HG03097 (cell line): ENCODE data around the gene MIPOL1.
"Not testable (repeated sequence)": the region's sequence is repeated elsewhere in the genome, so short reads cannot be mapped to it uniquely, and the experiment has no call there.

ENCODE experiments used
- ATAC-seq: cut with Tn5 transposase; IDR thresholded peaks from one replicate; pipeline ENCODE4 v1.9.1; 2021; ENCODE audit not compliant: unreplicated experiment, low FRiP score

The MIPOL1 gene

GRCh38 chr14:37187294-37187693, 10.4 kb upstream of the MIPOL1 start:
- ATAC-seq, result no peak

GRCh38 chr14:37187840-37188577, 9.7 kb upstream of the MIPOL1 start:
- ATAC-seq, result not testable (repeated sequence)

DNA sequence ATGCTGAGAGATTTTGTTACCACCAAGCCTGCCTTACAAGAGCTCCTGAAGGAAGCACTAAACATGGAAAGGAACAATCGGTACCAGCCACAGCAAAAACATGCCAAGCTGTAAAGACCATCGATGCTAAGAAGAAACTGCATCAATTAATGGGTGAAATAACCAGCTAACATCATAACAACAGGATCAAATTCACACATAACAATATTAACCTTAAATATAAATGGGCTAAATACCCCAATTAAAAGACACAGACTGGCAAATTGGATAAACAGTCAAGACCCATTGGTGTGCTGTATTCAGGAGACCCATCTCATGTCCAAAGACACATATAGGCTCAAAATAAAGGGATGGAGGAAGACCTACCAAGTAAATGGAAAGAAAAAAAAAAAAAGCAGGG, 8.0 kb upstream of the MIPOL1 start:
- not testable (repeated sequence) for ATAC-seq

GRCh38 chr14:37194698-37195097, 3.0 kb upstream of the MIPOL1 start:
- no peak for ATAC-seq

DNA sequence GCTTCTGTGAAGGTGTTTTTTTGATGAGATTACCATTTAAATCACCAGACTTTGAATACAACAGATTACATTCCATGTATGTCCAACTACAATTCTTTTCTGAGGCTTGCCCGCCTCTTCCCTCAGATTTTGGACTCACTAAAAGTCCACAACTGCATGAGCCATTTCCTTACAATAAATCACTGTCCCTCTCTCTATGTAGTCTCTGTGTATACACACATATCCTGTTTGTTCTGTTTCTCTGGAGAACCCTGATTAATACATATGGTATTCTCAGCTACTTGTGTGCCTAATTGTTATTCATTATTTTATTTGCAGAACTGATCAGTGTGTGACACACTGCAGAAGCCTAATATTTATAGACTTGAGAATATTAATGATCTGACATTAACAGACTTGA, 2.4 kb upstream of the MIPOL1 start:
- no peak for ATAC-seq

DNA sequence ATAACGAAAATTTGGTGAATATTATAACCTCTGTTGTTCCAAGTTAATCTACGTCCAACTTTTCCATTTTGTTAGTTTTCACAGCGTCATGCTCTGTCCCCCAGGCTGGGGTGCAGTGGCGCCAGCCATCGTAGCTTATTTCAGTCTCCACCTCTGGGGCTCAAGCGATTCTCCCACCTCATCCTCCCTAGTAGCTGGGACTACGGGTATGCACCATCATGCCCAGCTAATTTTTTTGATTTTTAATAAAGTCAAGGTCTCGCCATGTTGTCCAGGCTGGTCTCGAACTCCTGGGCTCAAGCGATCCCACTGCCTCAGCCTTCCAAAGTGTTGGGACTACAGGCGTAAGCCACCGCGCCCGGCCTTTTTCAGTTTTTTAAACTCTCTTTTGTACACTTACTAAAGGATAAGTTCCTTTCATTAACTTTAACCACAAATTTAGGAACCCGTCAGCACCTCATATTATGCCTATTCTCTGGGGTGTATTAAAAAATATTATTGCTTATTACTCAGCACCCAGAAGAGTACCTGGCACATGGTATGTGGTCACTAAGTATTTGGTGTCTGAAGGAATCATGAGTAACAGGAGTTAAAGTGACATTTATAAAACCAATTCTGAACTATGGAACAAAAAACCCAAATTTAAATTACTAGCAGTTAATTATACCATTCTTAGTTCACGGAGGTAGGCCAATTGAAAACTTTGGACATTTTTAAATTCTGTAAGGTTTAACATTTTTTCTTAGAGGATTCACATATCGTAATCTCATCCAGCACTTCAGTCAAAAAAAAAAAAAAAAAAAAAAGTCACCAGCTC, 925 bp upstream of the MIPOL1 start:
- ATAC-seq, result no peak

DNA sequence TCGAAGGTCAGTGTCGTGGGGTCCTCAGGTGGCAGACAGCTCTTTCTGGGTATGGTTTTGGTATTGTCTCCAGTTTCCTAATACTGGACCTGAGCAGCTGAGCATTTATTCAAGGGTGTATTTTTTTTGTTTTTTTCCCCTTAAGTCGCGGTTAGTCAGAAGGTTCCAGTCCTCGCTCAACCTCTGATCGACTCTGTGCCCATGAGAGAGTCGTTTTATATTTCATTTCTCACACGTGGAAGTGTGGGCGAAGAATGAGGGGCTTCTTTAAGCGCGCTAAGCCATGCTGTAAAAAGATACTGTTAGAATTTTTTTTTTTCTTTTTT, 499 bp downstream of the MIPOL1 start:
- no peak for ATAC-seq

- no peak for ATAC-seq
These were observed 1.2 kb downstream of the MIPOL1 start for GRCh38 chr14:37198907-37199306.

DNA sequence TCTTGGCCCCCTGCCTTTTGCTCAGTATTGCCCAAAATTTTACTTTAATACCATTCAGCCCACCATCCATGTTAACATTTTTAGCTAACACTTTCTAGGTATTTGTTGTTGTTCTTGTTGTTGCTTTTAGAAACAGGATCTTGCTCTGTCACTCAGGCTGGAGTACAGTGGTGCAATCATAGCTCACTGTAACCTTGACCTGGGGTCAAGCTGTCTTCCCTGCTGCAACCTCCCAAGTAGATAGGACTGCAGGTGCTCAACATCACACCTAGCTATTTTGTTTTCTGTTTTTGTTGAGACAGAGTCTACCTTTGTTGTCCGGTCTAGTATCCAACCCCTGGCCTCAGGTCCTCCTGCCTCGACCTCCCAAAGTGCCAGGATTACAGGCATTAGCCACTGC, 4.0 kb downstream of the MIPOL1 start:
- ATAC-seq, result no peak

GRCh38 chr14:37202265-37202664, 4.5 kb downstream of the MIPOL1 start:
- ATAC-seq, result no peak

- ATAC-seq, result no peak
These were observed 5.1 kb downstream of the MIPOL1 start for GRCh38 chr14:37202812-37203211.

GRCh38 chr14:37203423-37203822, 5.7 kb downstream of the MIPOL1 start:
- no peak for ATAC-seq

DNA sequence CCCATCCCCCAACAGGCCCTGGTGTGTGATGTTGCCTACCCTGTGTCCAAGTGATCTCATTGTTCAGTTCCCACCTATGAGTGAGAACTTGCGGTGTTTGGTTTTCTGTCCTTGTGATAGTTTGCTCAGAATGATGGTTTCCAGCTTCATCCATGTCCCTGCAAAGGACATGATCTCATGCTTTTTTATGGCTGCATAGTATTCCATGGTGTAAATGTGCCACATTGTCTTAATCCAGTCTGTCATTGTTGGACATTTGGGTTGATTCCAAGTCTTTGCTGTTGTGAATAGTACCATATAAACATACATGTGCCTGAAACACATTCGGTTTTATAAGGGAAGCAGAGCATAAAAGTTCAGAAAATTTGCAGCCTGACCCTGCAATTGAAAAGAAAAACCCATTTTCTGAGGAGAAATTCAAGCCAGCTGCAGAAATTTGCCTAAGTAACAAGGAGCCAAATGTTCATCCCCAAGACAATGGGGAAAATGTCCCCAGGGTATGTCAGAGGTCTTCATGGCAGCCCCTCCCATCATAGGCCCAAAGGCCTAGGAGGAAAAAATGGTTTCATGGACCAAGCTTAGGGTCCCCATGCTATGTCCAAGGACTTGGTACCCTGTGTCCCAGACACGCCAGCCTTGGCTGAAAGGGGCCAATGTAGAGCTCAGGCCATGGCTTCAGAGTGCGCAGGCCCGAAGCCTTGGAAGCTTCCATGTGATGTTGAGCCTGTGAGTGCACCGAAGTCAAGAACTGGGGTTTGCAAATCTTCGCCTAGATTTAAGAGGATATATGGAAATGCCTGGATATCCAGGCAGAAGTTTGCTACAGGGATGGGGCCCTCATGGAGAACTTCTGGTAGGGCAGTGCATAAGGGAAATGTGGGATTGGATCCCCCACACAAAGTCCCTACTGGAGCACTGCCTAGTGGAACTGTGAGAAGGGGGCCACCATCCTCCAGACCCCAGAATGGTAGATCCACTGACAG, 8.2 kb downstream of the MIPOL1 start:
- not testable (repeated sequence) for ATAC-seq

DNA sequence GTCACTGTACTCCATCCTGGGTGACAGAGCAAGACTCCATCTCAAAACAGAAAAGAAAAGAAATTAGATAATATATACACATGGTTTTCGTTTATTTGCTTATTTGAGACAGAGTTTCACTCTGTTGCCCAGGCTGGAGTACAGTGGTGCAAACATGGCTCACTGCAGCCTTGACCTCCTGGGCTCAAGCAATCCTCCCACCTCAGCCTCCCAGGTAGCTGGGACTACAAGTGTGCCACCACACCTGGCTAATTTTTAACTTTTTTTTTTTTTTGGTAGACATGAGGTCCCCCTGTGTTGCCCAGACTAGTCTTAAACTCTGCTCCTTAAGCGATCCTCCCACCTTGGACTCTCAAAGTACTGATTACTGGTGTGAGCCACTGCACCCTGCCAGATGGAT, 11.9 kb downstream of the MIPOL1 start:
- not testable (repeated sequence) for ATAC-seq

- no peak for ATAC-seq
These were observed 12.7 kb downstream of the MIPOL1 start for GRCh38 chr14:37210448-37210847.

- ATAC-seq, result no peak
These were observed 15.3 kb downstream of the MIPOL1 start for GRCh38 chr14:37213016-37213415.

GRCh38 chr14:37215345-37215744, 17.6 kb downstream of the MIPOL1 start:
- ATAC-seq, result no peak

- ATAC-seq, result no peak
These were observed 23.3 kb downstream of the MIPOL1 start for GRCh38 chr14:37221073-37221472.

DNA sequence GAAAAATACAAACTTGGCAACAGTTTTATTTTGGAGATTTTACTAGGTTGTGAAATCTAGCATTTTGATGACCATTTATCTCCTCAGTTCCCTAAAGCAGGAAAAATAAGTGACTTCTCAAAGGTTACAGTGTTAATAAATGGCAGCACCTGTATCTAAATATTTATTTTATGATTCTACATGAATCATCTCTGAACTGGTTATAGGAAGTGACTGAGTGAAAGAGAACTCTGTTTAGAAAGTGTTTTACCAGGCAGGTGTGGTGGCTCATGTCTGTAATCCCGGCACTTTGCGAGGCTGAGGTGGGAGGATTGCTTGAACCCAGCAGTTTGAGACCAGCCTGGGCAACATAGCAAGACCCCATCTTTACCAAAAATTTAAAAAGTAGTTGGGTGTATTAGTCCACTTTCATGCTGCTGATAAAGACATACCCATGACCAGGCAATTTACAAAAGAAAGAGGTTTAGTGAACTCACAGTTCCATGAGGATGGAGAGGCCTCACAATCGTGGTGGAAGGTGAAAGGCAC, 26.3 kb downstream of the MIPOL1 start:
- ATAC-seq, result no peak

DNA sequence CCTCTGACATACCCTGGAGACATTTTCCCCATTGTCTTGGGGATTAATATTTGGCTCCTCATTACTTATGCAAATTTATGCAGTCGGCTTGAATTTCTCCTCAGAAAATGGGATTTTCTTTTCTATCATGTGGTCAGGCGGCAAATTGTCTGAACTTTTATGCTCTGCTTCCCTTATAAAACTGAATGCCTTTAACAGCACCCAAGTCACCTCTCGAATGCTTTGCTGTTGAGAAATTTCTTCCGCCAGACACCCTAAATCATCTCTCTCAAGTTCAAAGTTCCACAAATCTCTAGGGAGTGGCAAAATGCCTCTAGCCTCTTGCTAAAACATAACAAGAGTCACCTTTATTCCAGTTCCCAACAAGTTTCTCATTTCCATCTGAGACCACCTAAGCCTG, 27.9 kb downstream of the MIPOL1 start:
- ATAC-seq, result not testable (repeated sequence)
